ENCODE results near the gene CASR. TPM values are rescaled to one million over a fixed set of nuclear protein-coding genes. Genes with fewer than 3 reads are reported as not detected.

Gene CASR
- total RNA-seq, 1 experiment from 2014 or later, result not detected

GRCh38 chr3:122281891-122282290 lies 98.4 kb downstream of the CASR start:
- no peak for DNase-seq (ENCODE audit: low read depth)
- in situ Hi-C loops (cut with HindIII; ENCODE audit: low pct_unique_long_range_greater_than_20kb, low sequenced_read_pairs), result no loop called here

- in situ Hi-C loops (cut with HindIII; ENCODE audit: low pct_unique_long_range_greater_than_20kb, low sequenced_read_pairs), result no loop called here
- DNase-seq (ENCODE audit: low read depth), result no peak
Observed at GRCh38 chr3:122283796-122284445, 100.5 kb downstream of the CASR start.

DNA sequence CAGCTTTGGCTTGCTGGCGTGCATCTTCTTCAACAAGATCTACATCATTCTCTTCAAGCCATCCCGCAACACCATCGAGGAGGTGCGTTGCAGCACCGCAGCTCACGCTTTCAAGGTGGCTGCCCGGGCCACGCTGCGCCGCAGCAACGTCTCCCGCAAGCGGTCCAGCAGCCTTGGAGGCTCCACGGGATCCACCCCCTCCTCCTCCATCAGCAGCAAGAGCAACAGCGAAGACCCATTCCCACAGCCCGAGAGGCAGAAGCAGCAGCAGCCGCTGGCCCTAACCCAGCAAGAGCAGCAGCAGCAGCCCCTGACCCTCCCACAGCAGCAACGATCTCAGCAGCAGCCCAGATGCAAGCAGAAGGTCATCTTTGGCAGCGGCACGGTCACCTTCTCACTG lies 101.0 kb downstream of the CASR start:
- in situ Hi-C loops (cut with HindIII; ENCODE audit: low pct_unique_long_range_greater_than_20kb, low sequenced_read_pairs), result no loop called here
- no peak for DNase-seq (ENCODE audit: low read depth)

DNA sequence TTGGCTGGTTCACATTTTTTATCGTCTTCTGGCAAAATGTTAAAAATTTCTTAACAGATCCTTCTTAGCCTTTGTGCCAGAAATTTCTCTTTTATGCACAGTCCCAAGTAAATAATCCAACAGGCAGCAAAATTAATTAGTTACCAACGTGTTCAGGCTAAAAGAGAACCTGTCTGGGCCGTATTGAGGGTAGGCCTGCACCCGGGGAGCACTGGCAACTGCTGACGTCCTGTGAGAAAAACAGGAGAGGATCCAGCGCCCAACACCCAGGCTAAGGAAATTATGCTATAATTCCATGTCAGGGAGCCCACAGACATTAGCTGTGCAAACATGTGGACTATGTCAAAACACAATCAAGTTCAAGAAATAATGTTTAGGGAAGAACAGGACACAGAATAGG lies 110.9 kb downstream of the CASR start:
- no peak for DNase-seq (ENCODE audit: low read depth)

DNA sequence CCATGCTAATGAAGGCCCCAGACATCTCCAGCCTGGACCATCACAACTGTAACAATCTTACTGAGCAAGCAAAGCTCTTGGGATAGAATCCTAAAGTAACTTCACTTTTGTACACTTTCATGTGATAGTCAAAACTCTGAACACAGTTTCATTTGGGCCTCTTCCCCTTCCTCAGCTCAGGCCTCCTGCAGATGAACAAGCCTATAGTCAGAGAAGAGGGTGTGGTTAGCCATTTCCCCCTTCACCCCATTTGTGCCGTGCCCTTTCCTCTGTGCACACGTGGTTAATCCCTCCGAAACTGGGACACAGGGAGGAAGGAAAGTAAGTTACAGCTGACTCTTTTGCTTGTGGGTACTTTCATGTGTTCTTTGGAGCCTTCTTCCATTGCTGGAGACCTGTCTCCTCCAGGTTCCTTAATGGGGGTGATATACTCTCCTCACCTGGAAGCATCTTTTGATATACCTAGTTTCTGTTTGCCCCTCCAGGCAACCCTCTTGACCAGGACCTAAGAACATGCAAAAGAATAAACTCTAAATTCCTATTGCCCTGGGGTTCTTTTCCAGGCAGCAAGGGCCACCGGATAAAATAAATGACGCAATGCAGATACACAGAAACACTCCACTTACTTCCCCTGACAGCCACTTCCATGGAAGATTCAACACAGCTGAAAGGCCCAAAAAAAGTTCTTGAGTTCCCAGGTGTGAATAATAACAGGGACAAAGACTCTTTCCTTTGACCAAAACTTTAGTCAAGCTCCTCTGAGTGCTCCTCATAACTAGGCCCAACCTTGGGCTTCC lies 112.0 kb downstream of the CASR start:
- in situ Hi-C loops (cut with HindIII; ENCODE audit: low pct_unique_long_range_greater_than_20kb, low sequenced_read_pairs), result no loop called here
- DNase-seq (ENCODE audit: low read depth), result no peak

More for the DNA sequence above, 110.9 kb downstream of the CASR start:
- in situ Hi-C loops (cut with HindIII; ENCODE audit: low pct_unique_long_range_greater_than_20kb, low sequenced_read_pairs), result no loop called here

GRCh38 chr3:122298239-122298638 lies 114.8 kb downstream of the CASR start:
- in situ Hi-C loops (cut with HindIII; ENCODE audit: low pct_unique_long_range_greater_than_20kb, low sequenced_read_pairs), result no loop called here
- no peak for DNase-seq (ENCODE audit: low read depth)

- in situ Hi-C loops (cut with HindIII; ENCODE audit: low pct_unique_long_range_greater_than_20kb, low sequenced_read_pairs), result no loop called here
- no peak for DNase-seq (ENCODE audit: low read depth)
Observed at GRCh38 chr3:122299215-122299614, 115.7 kb downstream of the CASR start.

- DNase-seq (ENCODE audit: low read depth), result no peak
- in situ Hi-C loops (cut with HindIII; ENCODE audit: low pct_unique_long_range_greater_than_20kb, low sequenced_read_pairs), result no loop called here
Observed at GRCh38 chr3:122299872-122300460, 116.5 kb downstream of the CASR start.

DNA sequence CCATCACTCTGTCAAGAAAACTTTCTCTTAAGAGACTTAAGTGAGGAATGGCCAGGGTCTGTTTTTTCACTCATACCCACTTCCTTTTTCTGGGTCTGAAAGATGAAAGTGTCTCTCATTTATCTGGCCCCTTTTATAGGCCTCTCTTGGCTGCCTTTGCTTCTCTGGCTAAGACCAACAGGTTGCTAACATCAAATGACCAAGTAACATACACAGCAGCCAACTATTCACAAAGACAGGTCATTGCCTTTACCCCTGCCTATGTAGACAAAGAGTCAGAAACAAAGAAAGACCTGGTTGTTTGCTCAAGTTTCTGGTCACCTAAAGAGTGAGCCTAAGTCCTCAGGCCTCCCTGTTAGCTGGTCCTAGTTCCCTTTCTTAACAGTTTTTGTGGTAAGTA lies 117.6 kb downstream of the CASR start:
- in situ Hi-C loops (cut with HindIII; ENCODE audit: low pct_unique_long_range_greater_than_20kb, low sequenced_read_pairs), result no loop called here
- no peak for DNase-seq (ENCODE audit: low read depth)

GRCh38 chr3:122305818-122306621 lies 122.6 kb downstream of the CASR start:
- DNase-seq (ENCODE audit: low read depth), result peak; percentile 45
- in situ Hi-C loops (cut with HindIII; ENCODE audit: low pct_unique_long_range_greater_than_20kb, low sequenced_read_pairs), result no loop called here

DNA sequence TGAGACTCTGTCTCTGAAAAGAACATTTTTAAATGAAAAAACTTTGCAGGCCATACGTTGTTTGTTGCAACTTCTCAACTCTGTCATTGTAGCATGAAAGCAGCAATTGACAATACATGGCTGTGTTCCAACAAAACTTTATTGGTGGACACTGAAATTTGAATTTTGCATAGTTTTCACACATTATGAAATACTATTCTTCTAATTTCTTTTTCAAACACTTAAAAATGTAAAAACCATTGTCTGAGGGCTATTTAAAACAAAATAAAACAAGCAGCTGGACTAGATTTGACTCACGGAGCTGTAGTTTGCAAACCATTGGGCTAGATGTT lies 123.1 kb downstream of the CASR start:
- in situ Hi-C loops (cut with HindIII; ENCODE audit: low pct_unique_long_range_greater_than_20kb, low sequenced_read_pairs), result no loop called here

GRCh38 chr3:122307094-122307687 lies 123.7 kb downstream of the CASR start:
- in situ Hi-C loops (cut with HindIII; ENCODE audit: low pct_unique_long_range_greater_than_20kb, low sequenced_read_pairs), result no loop called here
- no peak for DNase-seq (ENCODE audit: low read depth)

More for the DNA sequence above, 123.1 kb downstream of the CASR start:
- no peak for DNase-seq (ENCODE audit: low read depth)

- DNase-seq (ENCODE audit: low read depth), result no peak
- in situ Hi-C loops (cut with HindIII; ENCODE audit: low pct_unique_long_range_greater_than_20kb, low sequenced_read_pairs), result no loop called here
Observed at GRCh38 chr3:122307976-122308375, 124.5 kb downstream of the CASR start.

DNA sequence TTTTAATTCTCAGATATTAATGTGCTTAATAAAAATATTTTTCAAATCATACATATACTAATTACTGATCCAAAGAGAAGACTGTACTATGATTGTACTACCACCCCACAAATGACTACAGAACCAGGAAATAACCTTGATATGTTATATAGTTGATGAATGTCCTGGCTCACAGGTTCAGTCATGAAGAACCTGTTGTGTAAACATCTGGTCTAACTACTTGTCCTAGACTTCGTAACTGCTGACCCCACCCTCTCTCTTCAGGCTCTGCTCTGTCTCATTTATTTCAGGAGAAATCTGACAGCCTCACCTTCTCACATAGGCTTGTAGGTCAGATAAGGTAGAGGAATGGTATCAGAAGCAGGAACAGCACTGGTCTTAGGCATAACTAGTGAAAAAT lies 126.9 kb downstream of the CASR start:
- DNase-seq (ENCODE audit: low read depth), result peak; percentile 41
- in situ Hi-C loops (cut with HindIII; ENCODE audit: low pct_unique_long_range_greater_than_20kb, low sequenced_read_pairs), result no loop called here

- no peak for DNase-seq (ENCODE audit: low read depth)
- in situ Hi-C loops (cut with HindIII; ENCODE audit: low pct_unique_long_range_greater_than_20kb, low sequenced_read_pairs), result no loop called here
Observed at GRCh38 chr3:122312826-122313225, 129.4 kb downstream of the CASR start.

DNA sequence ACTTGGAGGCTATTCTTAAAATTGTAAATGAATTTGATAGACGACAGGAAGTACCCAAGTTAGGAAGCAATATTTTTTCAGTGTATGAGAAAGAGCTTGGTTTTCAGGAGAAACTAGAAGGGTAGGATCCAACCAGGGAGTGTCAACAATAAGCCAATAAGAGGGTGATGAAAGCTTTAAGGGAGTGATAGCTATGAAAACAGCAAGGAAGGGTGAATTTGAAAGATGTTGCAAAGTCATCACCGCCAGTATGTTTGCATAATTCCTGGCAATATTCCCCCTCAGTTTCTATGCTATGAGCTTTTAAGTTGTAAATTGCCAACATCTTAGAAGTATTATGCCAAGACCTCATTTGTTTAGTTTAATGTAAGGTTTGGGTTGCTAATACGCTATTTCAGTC lies 129.8 kb downstream of the CASR start:
- DNase-seq (ENCODE audit: low read depth), result no peak
- in situ Hi-C loops (cut with HindIII; ENCODE audit: low pct_unique_long_range_greater_than_20kb, low sequenced_read_pairs), result no loop called here

- DNase-seq (ENCODE audit: low read depth), result no peak
- in situ Hi-C loops (cut with HindIII; ENCODE audit: low pct_unique_long_range_greater_than_20kb, low sequenced_read_pairs), result no loop called here
Observed at GRCh38 chr3:122314228-122314876, 130.9 kb downstream of the CASR start.

- no peak for DNase-seq (ENCODE audit: low read depth)
- in situ Hi-C loops (cut with HindIII; ENCODE audit: low pct_unique_long_range_greater_than_20kb, low sequenced_read_pairs), result no loop called here
Observed at GRCh38 chr3:122315619-122316018, 132.2 kb downstream of the CASR start.

Data from Caki2 (cell line).